ENCODE results near the gene MATK.

Gene MATK

GRCh38 chr19:3814648-3815047 is 28.5 kb upstream of the MATK start:
- TF ChIP-seq ZFX (IDR thresholded peaks at IDR 0.05) (no peak), CTCF (conservative IDR thresholded peaks at IDR 0.05) (no peak)

GRCh38 chr19:3813473-3814392 is 27.6 kb upstream of the MATK start:
- no peak overlapping the region for H3K27ac ChIP-seq
- TF ChIP-seq ZFX (IDR thresholded peaks at IDR 0.05) (no peak), CTCF (conservative IDR thresholded peaks at IDR 0.05) (no peak)

More at GRCh38 chr19:3814648-3815047, 28.5 kb upstream of the MATK start:
- H3K27ac ChIP-seq = no peak overlapping the region

- H3K27ac ChIP-seq = no peak overlapping the region
- no peak for TF ChIP-seq CTCF (conservative IDR thresholded peaks at IDR 0.05)
- no peak for TF ChIP-seq ZFX (IDR thresholded peaks at IDR 0.05)
These were observed 24.7 kb upstream of the MATK start for GRCh38 chr19:3810708-3811355.

- TF ChIP-seq ZFX (IDR thresholded peaks at IDR 0.05) (no peak), CTCF (conservative IDR thresholded peaks at IDR 0.05) (no peak)
These were observed 23.9 kb upstream of the MATK start for GRCh38 chr19:3809881-3810707.

GRCh38 chr19:3808420-3809143 is 22.4 kb upstream of the MATK start:
- H3K27ac ChIP-seq = 0 out of 2 replicates have a peak overlapping the region, but pooled peaks have one; percentile 9
- TF ChIP-seq ZFX (IDR thresholded peaks at IDR 0.05) (no peak), CTCF (conservative IDR thresholded peaks at IDR 0.05) (no peak)

More at GRCh38 chr19:3809881-3810707, 23.9 kb upstream of the MATK start:
- no peak overlapping the region for H3K27ac ChIP-seq

GRCh38 chr19:3807574-3808354 is 21.6 kb upstream of the MATK start:
- TF ChIP-seq CTCF (conservative IDR thresholded peaks at IDR 0.05) (no peak), ZFX (IDR thresholded peaks at IDR 0.05) (no peak)

More at GRCh38 chr19:3807574-3808354, 21.6 kb upstream of the MATK start:
- peak overlapping the region; percentile 9; the same call in 1 of the 2 replicates for H3K27ac ChIP-seq

All from C4-2B (cell line).